K562 (cell line): Measurements from ENCODE around the gene PDLIM7.

Experiments
- CBX1 ChIP-seq: sonication (generic); IDR thresholded peaks from 2 replicates; pipeline ENCODE4 v1.6.1; 2016; ENCODE audit warnings: antibody characterized with exemption, low read depth, mild to moderate bottlenecking
- GABPA ChIP-seq: fragments of 200-800 bp; sonication (Bioruptor generic); conservative IDR thresholded peaks from 2 replicates; pipeline ENCODE4 v1.6.1; 2016; ENCODE audit warnings: low read depth, missing genetic modification characterization, missing compliant biosample characterization
- HDGF ChIP-seq: fragments of 450-650 bp; IDR thresholded peaks from 2 replicates; pipeline ENCODE4 v1.6.1; 2016
- MIER1 ChIP-seq: fragments of 450-650 bp; IDR thresholded peaks from 2 replicates; pipeline ENCODE4 v1.6.1; 2016; ENCODE audit warnings: antibody characterized with exemption, mild to moderate bottlenecking, low read depth
- ZNF12 ChIP-seq: sonication (generic); formaldehyde crosslinking; IDR thresholded peaks from 2 replicates; pipeline ENCODE4 v1.4.0; 2020; ENCODE audit warnings: mild to moderate bottlenecking, missing genetic modification reagents

DNA sequence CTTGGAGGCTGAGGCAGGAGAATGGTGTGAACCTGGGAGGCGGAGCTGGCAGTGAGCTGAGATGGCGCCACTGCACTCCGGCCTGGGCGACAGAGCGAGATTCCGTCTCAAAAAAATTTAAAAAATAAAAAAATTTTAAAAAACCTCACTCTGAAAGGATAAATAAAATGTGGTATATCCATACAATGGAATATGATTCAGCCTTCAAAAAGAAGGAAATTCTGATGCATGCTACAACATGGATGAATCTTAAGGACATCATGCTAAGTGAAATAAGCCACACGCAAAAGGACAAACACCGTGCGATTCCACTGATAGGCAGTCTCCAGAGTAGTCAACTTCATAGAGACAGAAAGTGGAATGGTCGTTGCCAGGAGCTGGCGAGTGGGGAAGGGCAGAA lies 32.4 kb downstream of the PDLIM7 start:
- TF ChIP-seq HDGF: no peak
- no peak for TF ChIP-seq MIER1
- TF ChIP-seq ZNF12 (CRISPR knock-in tag): no peak
- TF ChIP-seq GABPA: no peak
- no peak for TF ChIP-seq CBX1
